RKO (cell line): ENCODE results near the gene ATP6V0A1.
A peak's percentile ranks its signal among the peaks of the same experiment; 100 is the strongest.
"Not testable (repeated sequence)": the region's sequence is repeated elsewhere in the genome, so short reads cannot be mapped to it uniquely, and the experiment has no call there.

Experiments used
- DNase-seq: peaks from one replicate; pipeline ENCODE4 v3.0.0-alpha.2; 2016; ENCODE audit warnings: low spot score

The ATP6V0A1 gene

DNA sequence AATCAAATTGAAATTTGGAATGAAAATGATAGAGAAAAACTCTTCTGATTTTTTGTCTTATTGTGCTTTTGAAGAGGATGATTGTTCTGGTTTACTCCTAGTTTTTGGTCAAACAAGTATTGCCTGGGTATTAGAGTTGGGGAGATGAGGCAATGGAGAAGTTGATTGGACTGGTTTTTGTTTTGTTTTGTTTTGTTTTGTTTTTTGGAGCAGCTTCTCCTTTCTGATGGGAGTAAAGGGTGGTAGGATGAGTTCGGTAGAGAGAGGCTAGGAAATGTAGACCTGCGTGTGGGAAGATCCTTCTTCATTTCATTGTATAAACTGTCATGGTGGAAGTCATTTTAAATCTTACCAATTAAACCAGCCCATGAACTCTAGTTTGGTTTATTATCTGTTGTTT lies 17.7 kb downstream of the ATP6V0A1 start:
- DNase-seq: no peak

DNA sequence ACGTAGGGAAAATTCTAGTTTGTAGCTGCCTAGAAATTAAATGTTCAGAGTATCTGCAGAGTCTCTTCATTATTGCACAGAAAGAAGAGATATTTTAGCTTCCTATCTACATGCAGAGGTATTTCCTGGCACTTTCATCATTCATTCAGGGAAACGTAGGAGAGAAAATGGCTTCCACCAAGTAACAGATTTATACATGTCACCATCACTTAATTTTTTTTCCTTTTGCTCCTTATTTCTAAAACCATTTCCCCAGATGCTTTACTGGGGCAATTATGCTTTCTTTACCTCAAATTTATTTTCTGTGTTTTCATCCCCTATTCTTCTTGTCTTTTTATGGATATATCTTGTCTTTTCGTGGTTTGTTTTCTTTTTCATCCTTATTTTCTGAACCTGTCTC lies 18.5 kb downstream of the ATP6V0A1 start:
- DNase-seq: no peak

DNA sequence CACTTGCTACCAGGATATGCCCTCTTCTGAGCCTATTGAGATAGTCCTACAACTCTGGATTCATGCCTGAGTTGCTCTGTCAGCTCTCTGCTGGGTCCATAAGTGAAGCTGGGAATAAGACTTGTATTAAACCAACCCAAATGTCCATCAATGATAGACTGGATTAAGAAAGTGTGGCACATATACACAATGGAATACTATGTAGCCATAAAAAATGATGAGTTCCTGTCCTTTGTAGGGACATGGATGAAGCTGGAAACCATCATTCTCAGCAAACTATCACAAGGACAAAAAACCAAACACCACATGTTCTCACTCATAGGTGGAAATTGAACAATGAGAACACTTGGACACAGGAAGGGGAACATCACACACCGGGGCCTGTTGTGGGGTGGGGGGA lies 19.1 kb downstream of the ATP6V0A1 start:
- DNase-seq: not testable (repeated sequence)

DNA sequence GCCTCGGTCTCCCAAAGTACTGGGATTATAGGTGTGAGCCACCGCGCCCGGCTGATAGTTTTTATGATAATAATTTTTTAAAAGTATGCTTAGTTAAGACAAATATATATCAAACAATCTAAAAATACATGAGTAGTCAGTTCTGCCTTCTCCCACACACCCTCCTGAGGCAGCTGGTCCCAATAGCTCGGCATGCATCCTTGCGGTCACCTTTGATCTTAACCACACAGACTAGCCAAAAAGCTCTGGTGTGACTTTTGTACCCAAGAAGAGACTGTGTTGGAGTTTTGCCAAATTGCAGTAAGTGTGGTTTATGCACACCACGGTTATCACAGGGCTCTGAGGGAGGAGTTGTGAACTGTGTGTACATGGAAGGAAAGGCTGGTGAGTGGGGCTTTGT lies 25.6 kb downstream of the ATP6V0A1 start:
- DNase-seq: no peak

DNA sequence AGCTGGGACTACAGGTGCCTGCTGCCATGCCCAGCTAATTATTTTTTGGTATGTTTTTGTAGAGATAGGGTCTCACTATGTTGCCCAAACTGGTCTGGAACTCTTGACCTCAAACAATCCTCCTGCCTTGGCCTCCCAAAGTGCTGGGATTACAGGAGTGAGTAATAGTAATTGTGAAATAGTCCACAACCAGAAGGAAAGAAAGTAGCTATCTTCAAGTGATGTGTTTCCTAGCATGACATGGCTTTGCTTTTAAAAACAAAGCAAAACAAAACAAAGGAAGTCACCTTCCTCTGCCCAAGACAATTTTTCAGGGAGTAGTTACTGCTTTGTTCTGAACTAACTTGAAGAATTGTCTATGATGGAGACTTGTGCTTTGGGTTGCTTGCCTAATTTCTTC lies 27.0 kb downstream of the ATP6V0A1 start:
- no peak for DNase-seq

DNA sequence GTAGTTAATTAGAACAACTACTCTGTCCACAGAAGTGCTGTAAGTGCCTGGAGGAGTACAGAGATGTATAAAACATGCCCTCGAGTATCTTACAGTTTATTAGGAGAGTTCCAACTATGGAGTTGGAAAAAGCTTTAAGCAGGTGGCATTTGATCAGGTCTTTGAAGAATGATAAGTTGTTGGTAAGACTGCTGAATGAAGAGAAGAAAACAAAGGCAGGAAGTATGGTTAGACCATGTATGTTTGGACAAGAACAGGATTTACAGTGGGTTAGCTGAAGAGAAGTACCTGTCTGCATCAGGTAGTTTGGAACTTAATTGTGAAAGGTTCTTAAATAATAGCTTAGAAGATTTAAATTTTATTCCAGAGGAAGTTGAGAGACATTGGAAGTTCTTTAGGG lies 29.4 kb downstream of the ATP6V0A1 start:
- no peak for DNase-seq

DNA sequence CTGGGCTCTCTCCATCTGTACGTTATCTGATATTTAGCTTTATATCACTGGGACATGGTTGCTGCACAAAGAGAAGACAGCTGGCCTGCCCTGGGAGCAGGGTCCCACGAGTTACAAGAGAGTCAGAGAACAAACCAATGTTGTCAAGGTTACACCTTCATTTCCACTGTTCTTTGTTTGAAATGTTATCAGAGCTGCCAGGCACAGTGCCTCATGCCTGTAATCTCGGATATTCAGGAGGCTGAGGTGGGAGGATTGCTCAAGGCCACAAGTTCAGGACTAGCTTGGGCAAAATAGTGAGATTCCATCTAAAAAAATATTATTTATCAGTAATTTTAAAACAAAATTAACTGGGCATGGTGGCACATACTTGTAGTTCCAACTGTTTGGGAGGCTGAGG lies 34.6 kb downstream of the ATP6V0A1 start:
- no peak for DNase-seq

DNA sequence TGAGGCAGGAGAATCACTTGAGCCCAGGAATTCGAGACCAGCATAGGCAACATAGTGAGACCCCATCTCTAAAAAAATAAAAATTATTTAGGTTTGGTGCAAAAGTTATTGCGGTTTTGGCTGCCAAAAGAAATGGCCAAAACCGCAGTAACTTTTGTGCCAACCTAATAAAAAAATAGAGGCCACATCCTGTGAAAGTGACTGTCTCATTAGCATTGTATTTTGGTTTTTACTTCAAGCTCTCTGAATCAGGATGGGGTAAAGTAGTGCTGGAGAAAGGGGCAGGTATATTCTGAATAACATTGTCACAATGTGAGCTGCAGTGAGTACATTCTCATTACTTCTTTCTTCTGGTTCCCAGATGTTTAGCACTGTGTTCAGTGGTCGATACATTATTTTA lies 36.0 kb downstream of the ATP6V0A1 start:
- DNase-seq: no peak

DNA sequence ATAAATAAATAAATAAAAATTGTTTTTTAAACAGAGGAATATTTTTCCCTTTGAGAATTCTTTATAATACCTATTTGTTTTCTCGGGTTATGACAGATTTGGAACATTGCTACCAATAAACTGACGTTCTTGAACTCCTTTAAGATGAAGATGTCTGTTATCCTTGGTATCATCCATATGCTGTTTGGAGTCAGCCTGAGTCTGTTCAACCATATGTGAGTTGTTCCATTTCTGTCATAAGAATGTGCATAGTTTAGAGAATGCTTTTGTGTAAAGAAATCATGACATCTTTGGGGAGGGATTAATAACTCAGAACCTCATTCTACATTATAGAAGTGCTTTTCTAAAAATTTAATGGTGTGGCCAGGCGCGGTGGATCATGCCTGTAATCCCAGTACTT lies 40.1 kb downstream of the ATP6V0A1 start:
- no peak for DNase-seq

DNA sequence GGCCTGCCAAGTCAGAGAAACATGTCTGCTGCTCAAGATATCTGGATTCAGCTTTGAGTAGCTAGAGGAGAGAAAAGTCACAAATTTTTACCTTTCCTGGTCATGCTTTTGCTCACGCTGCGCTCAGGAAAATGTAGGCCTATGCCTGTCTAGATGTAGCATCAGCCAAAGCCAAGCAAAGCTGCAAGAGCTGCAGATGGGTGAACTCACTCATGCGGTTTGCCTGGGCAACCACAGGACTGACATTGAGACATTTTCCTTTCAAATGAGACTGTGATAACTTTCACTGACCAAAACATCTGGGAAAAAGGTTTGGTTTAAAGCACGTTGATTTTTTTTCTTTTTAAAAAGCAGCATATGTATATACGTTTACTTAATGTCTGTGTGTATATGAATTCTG lies 43.4 kb downstream of the ATP6V0A1 start:
- DNase-seq: no peak

DNA sequence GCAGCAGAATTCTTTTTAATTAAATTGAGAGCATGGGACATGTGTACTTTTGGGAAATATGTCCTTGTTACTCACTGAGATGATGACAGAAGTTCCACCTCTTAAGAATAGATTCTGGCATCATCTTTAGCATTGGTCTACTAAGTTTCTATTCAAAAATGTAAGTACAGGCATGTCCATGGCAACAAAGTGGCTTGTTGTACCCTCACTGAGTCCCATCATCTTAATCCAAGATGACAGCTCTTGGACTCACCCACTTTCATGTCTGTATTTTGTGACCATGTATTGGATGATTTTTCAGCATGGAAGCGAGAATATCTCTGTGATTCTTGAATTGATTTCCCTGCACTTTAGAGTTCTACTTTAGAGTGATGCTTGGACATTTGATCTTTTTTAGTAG lies 44.2 kb downstream of the ATP6V0A1 start:
- DNase-seq: no peak

DNA sequence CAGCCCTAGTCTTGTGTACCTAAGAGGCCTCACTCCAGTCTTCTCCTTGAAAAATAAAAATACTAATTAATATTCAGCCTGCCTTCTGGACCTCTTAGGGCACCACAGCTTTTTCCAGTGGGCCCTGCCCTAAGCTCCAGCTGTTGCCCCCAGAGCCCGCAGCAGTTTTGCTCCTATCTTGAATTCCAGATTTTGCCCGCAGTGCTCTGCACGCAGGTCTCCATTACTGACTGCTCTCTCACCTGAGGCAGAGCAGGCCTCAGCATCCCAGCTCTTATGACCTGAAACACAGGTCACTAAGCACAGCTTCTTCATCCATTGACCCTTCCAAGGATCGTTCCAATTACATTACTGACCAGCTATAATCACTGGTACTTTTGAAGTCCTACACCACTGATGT lies 49.0 kb downstream of the ATP6V0A1 start:
- DNase-seq: no peak

DNA sequence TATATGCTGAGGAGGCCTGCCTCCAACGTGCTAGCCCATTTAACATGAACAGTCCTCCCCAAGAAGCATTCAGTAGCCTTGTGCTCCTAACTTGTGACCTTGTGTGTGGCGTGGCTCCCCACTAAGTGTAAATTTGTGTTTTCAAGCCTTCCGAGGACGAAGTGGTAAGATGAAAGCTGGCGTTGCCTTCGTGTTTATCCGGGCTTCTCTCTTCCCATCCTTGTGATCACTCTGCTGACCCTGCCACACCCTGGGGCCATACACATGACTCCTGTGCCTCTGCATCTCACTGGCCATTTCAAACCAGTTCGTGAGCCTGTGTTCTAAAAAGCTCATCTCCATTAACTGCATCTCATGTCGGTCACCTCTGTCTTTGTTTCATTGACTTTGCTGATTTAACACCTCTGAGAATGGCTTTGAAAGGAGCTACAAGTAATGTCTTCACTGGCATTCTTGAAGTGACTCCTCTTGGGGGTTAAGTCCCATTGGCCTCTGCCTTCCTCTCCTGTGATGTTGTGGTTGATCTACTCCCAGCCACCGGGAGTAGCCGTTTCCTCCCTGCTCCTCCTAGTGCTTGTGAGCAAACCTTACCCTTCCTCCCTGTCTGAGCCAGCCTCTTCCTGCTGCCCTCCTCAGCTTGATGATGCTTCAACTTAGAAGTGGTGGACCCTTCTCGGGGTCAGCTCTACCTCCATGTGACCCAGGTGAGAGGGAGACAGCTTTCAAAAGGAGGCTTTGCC lies 49.9 kb downstream of the ATP6V0A1 start:
- no peak for DNase-seq

DNA sequence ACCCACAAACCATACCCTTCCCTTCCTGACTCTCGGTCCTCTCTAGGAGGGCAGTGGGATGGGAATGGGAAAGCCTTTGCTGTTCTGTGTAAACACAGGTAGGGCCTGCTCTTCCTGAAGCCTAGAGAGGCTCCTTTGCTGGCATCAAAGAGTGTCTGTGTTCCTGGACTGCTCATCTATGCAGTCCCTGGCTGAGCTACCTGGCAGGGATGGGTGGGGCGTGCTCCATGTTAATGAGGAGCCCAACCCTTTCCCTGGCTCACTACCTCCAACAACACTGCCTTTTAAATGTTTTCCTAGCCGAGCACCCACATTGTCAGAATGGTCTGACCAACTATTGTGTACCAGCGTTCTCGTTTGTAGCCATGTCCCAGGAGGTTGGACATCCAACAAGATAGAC lies 50.7 kb downstream of the ATP6V0A1 start:
- DNase-seq: no peak

DNA sequence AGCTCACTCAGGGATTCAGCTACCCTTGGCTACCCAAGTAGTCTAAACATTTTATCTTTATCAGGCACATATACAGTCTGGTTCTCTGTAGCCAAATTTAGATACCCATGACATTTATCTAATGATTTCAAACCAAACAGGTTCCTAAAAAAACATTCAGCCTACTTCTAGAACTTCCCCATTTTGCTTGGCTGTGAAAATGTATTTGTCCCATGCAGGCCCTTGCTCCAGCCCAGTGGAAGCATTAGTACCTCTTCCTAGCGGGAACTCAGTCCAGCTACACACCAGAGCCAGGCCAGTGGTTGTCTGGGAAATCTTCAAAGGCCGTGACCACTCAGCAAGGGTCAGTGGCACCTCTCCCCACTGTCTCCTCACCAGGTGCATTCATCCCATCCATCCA lies 51.2 kb downstream of the ATP6V0A1 start:
- no peak for DNase-seq

DNA sequence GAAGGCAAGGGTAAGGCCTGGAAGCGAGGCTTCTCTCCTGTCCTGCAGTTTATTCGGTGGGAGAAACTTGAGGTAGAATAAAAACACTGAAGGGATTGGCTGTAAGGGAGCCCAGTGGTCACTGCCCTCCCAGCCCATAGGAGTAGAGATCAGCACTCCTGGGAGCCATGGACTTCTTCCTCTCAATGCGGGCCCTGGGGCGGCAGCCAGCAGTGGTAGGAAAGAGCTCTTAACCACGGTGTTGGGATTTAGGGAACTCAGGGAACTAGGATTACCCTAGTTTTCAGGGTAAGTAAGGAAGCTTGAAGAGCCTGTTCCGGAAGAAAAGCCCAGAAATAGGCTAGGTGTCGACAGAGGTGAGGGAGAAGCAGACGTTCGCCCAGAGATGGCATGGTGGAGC lies 53.6 kb downstream of the ATP6V0A1 start:
- no peak for DNase-seq

DNA sequence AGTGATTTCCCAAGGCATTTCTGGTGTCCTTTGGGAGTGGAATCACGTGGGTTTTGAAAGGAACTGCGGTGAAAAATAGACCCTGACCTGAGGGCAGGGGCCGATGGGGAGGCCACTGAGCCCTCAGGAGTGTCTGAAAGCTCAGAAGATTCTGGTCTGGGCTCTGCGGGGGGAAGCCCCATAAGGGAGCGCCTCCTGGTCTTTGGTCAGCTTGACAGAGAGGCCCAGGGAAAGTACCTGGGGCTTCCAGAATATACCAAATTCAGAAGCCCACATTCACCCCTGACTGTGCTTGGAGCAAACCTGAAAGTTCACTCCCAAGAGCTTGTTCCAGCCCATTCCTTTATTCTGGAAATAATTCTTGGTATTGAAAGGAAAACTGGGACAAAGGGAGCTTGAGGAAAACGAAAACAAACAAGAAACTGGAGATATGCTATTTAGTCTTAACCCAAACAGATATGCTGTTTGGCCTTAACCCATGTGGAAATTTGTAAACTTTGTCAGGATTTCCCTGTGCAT lies 54.1 kb downstream of the ATP6V0A1 start:
- no peak for DNase-seq

DNA sequence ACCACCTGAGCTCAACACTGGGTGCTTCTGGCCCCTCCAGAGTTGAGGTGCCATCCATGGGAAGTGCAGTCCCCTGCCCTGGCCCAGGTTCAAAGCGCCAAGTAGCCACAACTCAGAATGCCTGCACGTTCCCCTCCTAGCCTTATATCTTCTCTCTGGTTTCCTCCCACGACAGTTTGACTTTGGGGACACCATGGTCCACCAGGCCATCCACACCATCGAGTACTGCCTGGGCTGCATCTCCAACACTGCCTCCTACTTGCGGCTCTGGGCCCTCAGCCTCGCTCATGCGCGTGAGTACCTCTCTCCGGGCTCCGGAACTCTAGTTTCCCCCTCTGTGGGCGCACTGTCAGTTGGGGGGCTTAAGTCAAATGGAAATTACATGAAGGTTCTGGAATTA lies 55.0 kb downstream of the ATP6V0A1 start:
- no peak for DNase-seq

DNA sequence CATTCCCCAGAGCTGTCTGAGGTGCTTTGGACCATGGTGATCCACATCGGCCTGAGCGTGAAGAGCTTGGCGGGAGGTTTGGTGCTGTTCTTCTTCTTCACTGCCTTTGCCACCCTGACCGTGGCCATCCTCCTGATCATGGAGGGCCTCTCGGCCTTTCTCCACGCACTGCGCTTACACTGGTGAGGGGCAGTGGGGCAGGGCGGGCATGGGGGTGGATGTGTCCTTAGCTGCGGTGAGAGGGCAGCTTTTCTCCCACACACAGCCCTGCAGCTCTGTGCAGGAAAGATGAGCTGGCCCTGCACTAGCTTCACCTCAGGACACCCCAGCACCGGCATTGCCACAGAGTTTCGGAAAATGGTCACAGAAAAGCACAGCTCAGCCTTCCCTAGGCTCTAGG lies 55.6 kb downstream of the ATP6V0A1 start:
- no peak for DNase-seq

DNA sequence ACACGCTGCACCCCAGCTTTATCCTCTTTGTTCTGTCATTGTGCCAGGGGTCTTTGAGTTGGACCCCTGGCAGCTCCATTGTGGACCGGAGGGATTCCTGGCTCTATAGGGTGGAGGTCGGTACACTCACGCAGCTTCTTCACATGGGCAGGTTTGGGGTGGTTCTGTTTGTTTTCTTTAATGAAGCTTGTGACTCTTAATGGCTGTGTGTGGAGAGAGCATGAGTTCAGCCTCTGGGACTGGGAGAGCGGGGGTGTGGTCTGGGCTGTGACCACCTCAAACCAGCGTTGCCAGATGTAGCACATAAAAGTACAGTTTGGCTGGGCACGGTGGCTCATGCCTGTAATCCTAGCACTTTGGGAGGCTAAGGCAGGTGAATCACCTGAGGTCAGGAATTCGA lies 56.2 kb downstream of the ATP6V0A1 start:
- DNase-seq: no peak

DNA sequence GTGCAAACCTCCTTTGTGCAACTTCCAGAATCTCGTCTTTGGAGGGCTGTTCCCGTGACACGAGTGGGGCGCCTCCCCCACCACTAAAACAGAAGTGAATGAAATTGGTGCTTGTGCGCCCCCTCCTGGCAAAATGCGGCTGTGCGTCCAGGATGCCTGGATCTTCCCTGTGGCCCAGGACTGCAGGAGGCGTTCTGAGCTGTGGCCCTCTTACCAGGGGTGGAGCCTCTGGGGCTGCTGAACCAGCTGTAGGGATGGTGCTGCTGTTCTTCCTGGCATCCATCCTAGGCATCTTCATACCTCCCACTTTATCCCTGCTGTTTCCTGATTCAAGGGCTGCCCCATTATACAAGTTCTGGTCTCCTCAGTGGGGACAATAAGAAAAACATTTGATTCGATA lies 58.8 kb downstream of the ATP6V0A1 start:
- DNase-seq: peak; percentile 84

DNA sequence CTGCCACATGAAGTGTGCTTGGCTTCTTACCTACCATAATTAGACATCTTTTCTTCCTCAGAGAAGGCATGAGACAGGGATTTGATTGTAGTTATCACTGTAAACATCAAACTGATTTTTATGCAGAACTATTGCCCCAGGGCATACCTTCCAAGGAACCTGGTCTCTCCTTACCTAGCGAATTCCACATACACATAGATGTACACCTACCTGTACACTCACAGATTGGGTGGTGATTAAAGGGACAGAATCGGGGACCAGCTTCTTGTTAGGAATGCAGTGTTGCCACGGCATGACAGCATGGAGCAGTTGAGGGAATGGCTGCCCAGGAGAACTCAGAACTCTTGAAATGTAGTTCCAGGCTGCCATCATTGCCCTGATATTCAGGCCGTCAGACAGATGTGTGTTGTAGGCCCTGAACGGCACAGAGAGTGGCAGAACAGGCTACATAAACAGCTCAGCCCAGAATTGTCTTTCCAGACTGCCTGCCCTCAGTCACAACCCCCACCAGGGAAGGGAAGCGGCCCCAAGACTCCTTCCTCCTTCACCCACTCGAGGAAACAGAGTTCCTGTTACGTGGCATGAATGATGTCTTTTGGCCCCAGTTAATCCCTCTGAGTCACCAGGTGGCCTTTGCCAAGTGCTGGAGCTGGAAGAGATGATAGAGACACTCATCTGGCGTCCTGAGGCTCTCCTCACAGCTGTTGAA lies 59.5 kb downstream of the ATP6V0A1 start:
- peak; percentile 94 for DNase-seq

DNA sequence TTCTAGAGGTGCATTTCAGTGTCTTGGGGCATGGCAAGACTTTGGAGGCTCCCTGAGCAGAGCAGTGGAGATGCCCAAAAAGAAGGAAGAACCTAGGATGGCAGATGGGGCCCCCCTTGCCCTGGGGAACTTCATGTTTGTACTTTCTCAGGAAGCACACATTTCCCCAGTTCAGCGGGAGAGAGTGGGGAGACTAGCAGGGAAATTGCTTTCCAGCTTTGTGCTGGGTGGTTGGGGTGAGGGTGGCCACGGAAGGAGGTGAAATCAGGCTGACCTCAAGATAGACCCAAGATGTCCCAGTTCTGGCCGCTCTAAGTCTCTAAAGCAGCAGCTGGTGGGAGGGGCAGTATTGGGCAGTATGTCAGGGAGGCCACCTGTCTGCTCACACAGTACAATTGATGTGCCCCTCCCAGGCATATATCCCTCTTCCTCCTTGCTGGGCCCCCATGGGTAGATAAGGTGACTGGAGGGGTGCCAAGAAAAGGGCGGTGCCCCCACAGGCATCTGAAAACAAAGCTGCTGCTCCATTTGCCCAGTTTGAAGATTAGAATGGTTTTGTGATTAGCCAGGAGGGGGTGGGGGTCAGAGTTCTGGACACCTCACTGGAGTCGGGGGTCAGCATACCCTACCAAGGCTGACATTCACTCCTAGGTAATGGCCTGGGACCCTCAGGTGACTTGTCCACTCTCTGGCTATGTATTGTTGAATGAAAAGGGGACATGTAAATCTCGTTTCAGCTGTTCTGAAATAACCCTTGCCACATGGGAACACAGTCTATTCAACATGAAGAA lies 60.3 kb downstream of the ATP6V0A1 start:
- no peak for DNase-seq
